Myocyte (in vitro differentiated cells): ENCODE data around the gene ZNF580. TPM values are rescaled to one million over a fixed set of nuclear protein-coding genes. Genes with fewer than 3 reads are reported as not detected.

ENCODE experiments used
- DNase-seq: peaks from one replicate; pipeline ENCODE4 v3.0.0-alpha.2; 2012; ENCODE audit warnings: low read depth
- total RNA-seq: library from RNA; depleted of rRNA; stranded (reverse); fragments of >200 nt; gene quantifications from 2 replicates; pipeline ENCODE4 v1.2.3, GENCODE V29; 2014

The ZNF580 gene
- total RNA-seq, 1 donor from 2014 or later: 10.2 TPM

GRCh38 chr19:55622242-55622969 is 18.4 kb upstream of the ZNF580 start:
- no peak for DNase-seq

GRCh38 chr19:55623130-55623529 is 17.7 kb upstream of the ZNF580 start:
- no peak for DNase-seq

DNA sequence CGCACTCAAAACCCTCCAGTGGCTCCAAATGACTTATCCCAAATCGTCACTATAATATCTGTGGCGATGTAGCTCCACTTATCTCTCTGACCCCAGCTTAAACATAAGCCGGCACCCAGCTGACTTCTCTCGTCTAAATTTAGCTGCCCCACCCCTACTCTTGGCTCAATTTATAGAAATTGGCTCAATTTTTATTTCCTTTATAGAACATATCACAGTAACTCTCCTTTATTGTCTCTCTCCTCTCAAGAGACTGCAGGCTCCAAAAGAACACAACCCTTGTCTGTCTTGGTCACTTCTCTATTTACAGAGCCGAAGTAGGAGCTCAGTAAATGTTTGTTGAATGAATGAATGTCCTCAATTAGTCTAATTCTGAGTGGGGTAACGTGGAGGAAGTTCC is 17.2 kb upstream of the ZNF580 start:
- DNase-seq: no peak

DNA sequence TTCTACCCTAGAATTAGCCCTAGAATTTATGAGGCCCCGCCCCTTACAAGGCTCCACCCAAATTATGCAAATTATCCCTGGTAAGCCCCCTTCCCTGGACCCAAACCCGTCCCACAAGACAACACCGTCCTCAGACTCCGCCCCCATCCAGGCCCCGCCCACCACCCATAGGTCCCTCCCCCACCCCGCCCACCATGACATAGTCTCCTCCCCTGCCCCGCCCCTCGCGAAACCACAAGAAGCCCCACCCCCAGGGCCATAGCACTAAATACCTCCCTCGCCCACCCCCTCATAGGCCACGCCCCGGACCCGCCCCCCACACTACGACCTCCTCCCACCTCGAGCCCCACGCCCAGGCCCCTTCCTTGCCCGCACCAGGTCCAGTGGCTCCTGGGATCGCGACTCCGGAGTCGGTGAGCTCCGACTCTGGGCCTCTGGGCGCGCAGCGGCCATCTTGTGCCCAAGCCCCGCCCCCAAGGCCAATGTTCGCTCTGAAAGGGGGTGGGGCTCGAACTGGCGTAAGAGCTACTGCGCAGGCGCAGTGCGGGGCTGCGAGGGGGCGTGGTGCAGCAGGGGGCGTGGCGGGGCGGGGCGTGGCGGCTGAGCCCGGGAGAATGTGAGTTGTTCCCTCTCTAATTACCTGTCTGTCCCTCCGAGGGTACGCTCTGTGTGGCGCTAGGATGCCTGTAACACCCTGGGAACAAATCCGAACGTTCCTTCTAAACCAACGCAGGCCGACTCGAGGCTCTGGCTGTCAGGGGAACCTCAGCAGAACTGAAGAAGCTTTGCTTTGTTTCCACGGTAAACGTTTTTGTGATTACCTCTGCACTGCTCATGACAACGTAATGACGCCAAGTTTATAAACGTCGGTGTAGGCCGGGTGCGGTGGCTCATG is 16.4 kb upstream of the ZNF580 start, which contains the start of gene ZNF784:
TSS of gene ZNF784 (minus strand) at position 458 of the 895 bp plus-strand sequence. CDS start at position 453, 5 bp downstream.
- DNase-seq: peak; percentile 92

DNA sequence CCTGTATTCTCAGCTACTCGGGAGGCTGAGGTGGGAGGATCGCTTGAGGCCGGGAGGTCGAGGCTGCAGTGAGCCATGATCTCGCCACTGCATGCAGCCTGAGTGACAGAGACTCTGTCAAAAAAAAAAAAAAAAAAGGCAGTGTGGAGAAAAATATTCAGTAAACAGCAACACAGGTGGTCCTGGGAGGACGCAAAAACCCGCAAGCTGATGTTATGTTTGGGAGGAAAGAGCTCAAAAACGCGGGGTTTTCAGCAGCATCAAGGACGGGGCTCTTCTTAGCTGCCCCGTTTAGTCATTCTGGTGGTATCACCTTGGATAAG is 15.8 kb upstream of the ZNF580 start:
- no peak for DNase-seq

DNA sequence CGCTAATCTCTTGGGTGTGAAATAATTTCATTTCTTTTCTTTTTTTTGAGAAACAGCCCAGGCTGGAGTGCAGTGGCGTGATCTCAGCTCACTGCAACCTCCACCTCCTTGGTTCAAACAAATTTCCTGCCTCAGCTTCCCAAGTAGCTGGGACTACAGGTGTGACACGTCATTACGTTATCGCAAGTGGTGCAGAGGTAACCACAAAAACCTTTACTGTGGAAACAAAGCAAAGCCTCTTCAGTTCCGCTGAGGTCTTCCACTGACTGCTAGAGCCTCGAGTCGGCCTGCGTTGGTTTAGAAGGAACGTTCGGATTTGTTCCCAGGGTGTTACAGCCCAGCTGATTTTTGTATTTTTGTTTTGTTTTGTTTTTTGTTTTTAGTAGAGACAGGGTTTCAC is 14.5 kb upstream of the ZNF580 start:
- DNase-seq: no peak

DNA sequence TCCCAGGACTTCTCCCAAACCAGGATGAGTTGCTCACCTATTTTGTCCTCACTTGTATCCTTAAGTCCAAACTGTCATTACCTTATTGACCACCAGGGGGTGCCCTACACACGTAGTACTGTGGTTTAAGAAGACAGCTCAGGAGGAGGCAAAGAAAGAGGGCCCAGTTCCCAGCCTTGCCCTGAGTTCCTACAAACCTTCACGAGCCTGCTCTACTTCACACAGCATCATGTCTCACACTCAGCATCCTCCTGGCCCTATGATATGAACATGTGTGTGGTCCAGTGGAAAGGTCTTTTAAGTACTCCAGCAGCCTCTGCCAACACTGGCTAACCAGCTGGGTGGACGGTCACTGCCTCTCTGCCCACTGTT is 8.4 kb upstream of the ZNF580 start:
- DNase-seq: peak; percentile 94

DNA sequence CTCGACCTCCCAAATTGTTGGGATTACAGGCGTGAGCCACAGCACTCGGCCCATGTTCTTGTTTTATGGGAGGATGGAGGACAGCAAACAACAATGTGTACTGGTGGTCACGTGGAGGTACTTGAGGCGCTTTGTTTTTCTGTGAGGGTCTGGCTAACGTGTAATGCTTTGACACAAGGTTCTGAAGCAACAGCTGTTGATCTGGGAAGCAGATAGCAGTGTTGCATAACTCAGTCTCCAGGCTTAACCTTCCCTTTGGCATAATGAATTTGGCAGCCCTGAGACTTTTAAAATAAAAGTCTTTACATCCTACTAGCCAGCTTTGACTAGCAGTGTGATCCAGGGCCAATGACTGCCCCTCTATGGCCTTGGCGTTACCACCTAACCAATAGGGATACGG is 6.9 kb upstream of the ZNF580 start:
- no peak for DNase-seq

DNA sequence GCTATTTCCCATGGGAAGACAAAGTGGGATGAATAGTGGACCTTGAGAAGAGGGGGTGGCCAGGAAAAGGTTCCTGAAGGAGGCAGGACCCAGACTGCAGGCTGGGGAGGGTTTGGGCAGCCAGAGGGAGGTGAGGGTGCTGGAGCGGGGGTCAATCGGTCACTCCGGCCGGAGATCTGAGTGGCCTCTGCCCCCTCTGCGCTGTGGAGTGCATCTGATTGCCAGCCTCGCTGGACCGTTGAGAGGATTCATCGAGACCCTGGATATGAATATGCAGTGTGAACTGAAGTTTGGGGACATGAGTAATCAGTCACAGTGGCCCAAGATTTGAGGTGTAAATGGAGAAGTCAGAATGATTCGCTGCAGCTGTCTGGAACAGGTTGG is 5.5 kb upstream of the ZNF580 start:
- DNase-seq: no peak

DNA sequence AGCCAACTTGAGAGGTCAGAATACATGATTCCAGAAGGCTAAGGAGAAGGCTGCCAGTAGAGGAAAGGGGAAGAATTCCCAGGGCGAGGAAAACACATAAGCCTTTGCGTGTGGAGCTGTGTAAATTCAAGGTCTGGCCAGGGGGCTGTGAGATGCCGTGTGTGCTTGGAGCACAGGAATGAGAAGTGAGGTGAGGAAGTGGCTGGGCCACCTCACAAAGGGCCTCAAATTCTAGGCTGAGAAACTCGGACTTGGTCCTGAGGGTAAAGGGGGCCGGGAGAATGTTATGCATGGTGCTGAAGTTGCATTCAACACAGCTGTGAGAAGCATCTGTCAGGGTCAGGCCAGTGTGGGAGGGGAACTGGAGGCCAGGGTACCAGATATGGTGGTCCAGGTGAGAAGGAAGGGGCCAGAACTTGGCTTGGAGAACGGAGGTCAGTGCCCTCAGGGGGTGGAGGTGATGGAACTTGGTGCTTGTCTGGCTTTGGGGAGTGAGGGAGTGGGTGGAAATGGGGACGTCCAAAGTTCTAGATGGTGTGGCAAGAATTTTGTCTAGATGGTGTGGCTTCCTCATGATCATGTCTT is 4.9 kb upstream of the ZNF580 start:
- no peak for DNase-seq

GRCh38 chr19:55636723-55637122 is 4.1 kb upstream of the ZNF580 start:
- DNase-seq: no peak

DNA sequence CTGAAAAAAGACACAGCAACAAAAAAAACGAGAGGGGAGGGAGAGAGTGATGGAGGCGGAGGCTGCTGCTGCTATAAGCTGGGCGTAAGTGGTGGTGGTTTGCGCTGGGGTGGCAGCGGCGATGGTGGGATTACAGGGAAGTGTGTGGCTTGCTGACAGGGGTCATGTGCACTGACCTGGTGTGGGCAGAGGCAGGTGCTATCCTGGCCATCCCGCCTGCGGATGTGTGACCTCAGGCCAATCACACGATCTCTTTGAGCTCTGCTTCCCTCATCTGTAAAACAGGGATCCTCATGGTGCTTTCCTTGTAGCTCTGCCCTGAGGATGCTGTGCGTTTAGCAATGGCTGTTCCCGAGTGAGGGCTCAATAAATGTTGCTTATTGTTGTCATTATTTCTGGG is 3.3 kb upstream of the ZNF580 start:
- DNase-seq: no peak

- DNase-seq: peak; percentile 53
Measured at GRCh38 chr19:55638864-55639359, 1.9 kb upstream of the ZNF580 start.

DNA sequence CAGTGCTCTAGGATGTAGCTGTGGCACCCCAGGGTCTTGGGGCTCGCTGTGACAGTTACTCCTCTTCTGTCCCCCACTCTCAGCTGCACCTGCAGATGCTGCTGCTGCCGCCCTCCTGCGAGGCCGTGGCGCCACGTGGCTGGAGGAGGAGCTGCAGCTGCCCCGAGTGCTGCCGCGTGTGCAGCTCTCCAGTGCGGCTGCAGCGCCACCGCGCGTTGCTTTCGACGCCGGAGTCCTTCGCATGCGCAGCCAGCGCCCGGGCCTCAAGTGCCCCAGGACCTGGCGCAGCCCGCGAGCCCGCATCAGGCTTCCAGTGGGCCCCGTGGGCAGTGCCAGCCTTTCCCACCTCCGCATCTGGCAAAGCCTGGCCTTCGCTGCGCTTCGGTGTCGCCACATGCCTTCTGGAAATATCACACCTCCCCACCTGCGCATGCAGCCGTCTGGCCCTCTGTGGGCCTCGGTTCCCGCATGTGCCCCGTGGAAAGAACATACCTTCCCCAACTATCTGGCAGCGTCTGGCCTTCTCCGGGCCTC is 692 bp upstream of the ZNF580 start:
- peak; percentile 78 for DNase-seq

DNA sequence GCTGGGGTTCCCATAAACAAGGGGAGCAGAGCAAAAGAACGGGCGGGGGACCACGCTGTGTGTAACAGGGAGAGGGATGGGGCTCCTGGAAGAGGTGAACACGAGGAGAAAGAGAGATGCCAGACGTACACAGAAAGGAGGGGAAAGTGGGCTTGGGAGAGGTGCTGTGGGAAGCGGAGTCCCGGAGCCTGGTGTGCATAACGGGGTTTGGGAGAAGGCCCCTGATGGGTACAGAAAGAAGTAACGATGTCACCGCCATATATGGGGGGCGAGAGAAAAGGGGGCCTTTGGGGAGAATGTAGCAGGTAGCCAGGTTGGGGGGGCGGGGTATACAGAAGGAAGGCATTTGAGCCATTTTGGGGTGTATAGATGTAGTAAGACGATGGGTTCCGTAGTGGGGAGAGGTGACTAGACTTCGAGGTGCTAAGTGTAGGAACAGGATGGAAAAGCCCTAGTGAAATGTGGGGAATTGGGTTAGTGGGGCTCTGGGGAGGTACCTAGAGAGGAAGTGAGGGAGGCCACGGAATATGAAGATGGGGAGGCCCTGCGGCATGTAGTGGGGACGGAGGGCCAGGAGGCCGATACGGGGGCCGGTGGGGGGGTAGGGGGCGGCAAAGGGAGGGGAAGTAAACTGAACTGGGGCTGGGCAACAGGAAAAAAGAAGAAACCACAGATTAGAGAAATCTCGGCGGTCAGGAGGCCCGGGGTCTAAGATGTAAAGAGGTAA is 787 bp downstream of the ZNF580 start:
- peak; percentile 34 for DNase-seq

- peak; percentile 32 for DNase-seq
Measured at GRCh38 chr19:55642153-55643002, 1.6 kb downstream of the ZNF580 start.

GRCh38 chr19:55643003-55643886 is 2.4 kb downstream of the ZNF580 start, which contains the start of gene ZNF581:
TSS of gene ZNF581 (plus strand) at chr19:55643649. CDS start at chr19:55644572, 923 bp downstream.
- DNase-seq: peak; percentile 79

DNA sequence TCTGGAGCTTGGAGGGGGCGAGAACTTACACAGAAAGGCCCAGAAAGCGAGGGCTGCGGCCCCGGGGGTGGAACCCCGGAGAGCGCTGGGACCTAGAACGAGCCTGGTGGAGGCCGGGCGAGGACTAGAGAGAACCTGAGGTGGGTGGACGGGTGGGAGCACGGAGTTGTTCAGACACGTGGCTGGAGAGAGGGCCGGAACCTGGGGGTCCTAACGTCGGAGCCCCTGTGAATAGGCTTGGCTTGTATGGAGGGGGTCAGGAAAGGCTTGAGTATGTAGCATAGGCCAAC is 3.0 kb downstream of the ZNF580 start:
- no peak for DNase-seq

DNA sequence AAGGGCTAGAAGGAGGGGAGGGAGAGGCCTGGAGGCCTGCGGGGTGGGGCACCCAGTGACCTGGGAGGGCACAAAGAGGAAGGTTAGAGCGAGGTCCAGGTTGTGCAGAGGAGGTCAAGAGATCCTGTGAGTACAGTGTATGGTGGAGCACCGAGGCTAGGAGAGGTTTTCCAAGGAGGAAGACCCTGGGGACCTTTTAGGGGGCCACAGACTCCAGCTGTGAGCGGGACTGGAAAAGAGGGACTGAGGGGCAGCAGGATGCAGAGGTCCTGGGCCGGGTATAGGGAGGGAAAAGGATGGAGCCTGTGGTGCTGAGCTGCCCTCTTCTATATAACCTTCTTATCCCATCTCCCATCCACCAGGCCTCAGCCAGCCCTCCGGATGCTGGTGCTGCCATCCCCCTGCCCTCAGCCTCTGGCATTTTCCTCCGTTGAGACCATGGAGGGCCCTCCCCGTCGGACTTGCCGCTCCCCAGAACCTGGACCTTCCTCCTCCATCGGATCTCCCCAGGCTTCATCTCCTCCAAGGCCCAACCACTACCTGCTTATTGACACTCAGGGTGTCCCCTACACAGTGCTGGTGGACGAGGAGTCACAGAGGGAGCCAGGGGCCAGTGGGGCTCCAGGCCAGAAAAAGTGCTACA is 3.5 kb downstream of the ZNF580 start:
- DNase-seq: no peak
